Esophagus muscularis mucosa (tissue), 4 donors: Measurements from ENCODE around the gene STIL. TPM values are rescaled to one million over a fixed set of nuclear protein-coding genes. Genes with fewer than 3 reads are reported as not detected.

Source experiments
- DNase-seq: peaks from one replicate; pipeline ENCODE4 v3.0.0-alpha.2; 2017; ENCODE audit errors: extremely low spot score
- H3K27ac ChIP-seq, 4 donors: fragments of 200-600 bp; sonication (generic); replicated peaks in 1 of 4; 1 replicate in 3 of 4; 2 replicates in 1 of 4; pipeline ENCODE4 v1.5.1; 2016 to 2019; ENCODE audit warnings: mild to moderate bottlenecking in 1 of 4
- H3K27me3 ChIP-seq, 4 donors: fragments of 200-600 bp; sonication (generic); one replicate each; pipeline versions ENCODE4 v1.5.1 to v1.6.0; 2016 to 2019
- H3K36me3 ChIP-seq, 4 donors: fragments of 200-600 bp; sonication (generic); one replicate each; pipeline ENCODE4 v1.5.1; 2016 to 2019
- H3K4me1 ChIP-seq, 4 donors: fragments of 200-600 bp; sonication (generic); one replicate each; pipeline ENCODE4 v1.5.1; 2016 to 2019
- H3K4me3 ChIP-seq, 4 donors: fragments of 200-600 bp; sonication (generic); 1 replicate in 2 of 4; 2 replicates in 2 of 4; pipeline ENCODE4 v1.5.1; 2016 to 2019; ENCODE audit warnings: mild to moderate bottlenecking in 4 of 4, moderate library complexity in 1 of 4
- H3K9me3 ChIP-seq, 4 donors: fragments of 200-600 bp; sonication (generic); 1 replicate in 3 of 4; 2 replicates in 1 of 4; pipeline ENCODE4 v1.5.1; 2016 to 2019
- CTCF ChIP-seq, 3 experiments: fragments of 200-600 bp in 2 of 3; fragments of 450-650 bp in 1 of 3; sonication (generic) in 2 of 3; IDR thresholded peaks; one replicate each; pipeline ENCODE4 v1.5.1; 2017 to 2019; ENCODE audit warnings: antibody characterized with exemption in 3 of 3, mild to moderate bottlenecking in 2 of 3, moderate library complexity in 1 of 3
- EP300 ChIP-seq: sonication (generic); formaldehyde crosslinking; IDR thresholded peaks from one replicate; pipeline ENCODE4 v1.6.1; 2017; ENCODE audit warnings: antibody characterized with exemption
- POLR2A ChIP-seq: fragments of 450-650 bp; IDR thresholded peaks from one replicate; pipeline ENCODE4 v1.6.1; 2017; ENCODE audit warnings: antibody characterized with exemption, moderate library complexity, mild to moderate bottlenecking, low read depth
- POLR2AphosphoS5 ChIP-seq, 2 donors: sonication (generic); formaldehyde crosslinking; IDR thresholded peaks; one replicate each; pipeline ENCODE4 v1.6.1; 2017; ENCODE audit warnings: antibody characterized with exemption in 2 of 2
- WGBS: methylation state at CpG from one replicate; pipeline ENCODE4 v1.1.5; 2018; 5-methylcytosine and 5-hydroxymethylcytosine counted together
- intact Hi-C: fragments of 100-400 bp; cut with DNase I; formaldehyde crosslinking; loops from one replicate; pipeline ENCODE4 v1.15.1; 2023
- total RNA-seq, 4 donors: library from RNA; depleted of rRNA; stranded (reverse); fragments of >200 nt; gene quantifications; one replicate each; pipeline versions ENCODE4 v1.1.0 to v1.2.1, GENCODE V29; 2016

The STIL gene
- total RNA-seq, 4 donors from 2014 or later = 0.06 to 2.5 (median 0.78) TPM

- peak within 1 kb of the TSS; percentile 44 to 54 (median 48) for H3K4me3 ChIP-seq
- intact Hi-C loops = no loop called here
Measured at GRCh38 chr1:47232187-47232874, 81.6 kb downstream of the STIL start, which contains the start of gene TAL1. Gene TAL1 (minus strand): TSS chr1:47232225. CDS start chr1:47225888, 6,337 bp downstream.

GRCh38 chr1:47231301-47232186, 82.4 kb downstream of the STIL start:
- peaks cover 21 to 47% (median 43%) of the 10 kb centered on the region in 4 donors for H3K4me1 ChIP-seq
- no peak for DNase-seq
- peaks cover 0 to 95% (median 62%) of the 10 kb centered on the region in 4 donors for H3K27me3 ChIP-seq
- peak overlapping the region; percentile 65 to 77 (median 66) for H3K27ac ChIP-seq
- no peak for TF ChIP-seq POLR2A
- peak; percentile 36 to 84 for TF ChIP-seq POLR2AphosphoS5 (IDR thresholded peaks at IDR 0.05)
- no peaks in the 10 kb centered on the region for H3K9me3 ChIP-seq
- intact Hi-C loops = no loop called here
- H3K36me3 ChIP-seq = no peaks in the 10 kb centered on the region
- peak overlapping the region; percentile 44 to 54 (median 48) for H3K4me3 ChIP-seq
- WGBS = 3% methylated on average over 46 of the region's 62 CpGs

More at GRCh38 chr1:47232187-47232874, 81.6 kb downstream of the STIL start, which contains the start of gene TAL1:
- Histone ChIP-seq H3K9me3 (no peaks in the 10 kb centered on the region), H3K27me3 (peaks cover 0 to 88% (median 56%) of the 10 kb centered on the region in 4 donors), H3K27ac (peak within 1 kb of the TSS; percentile 65 to 77 (median 66)), H3K36me3 (no peaks in the 10 kb centered on the region), H3K4me1 (peaks cover 18 to 44% (median 41%) of the 10 kb centered on the region in 4 donors)
- DNase-seq = no peak
- WGBS = 9% methylated on average over 23 of the region's 51 CpGs
- TF ChIP-seq POLR2AphosphoS5 (IDR thresholded peaks at IDR 0.05) = no peak

- H3K27me3 ChIP-seq = peaks cover 0 to 100% (median 69%) of the 10 kb centered on the region in 4 donors
- no peaks in the 10 kb centered on the region for H3K36me3 ChIP-seq
- 6% methylated on average over 24 of the region's 44 CpGs for WGBS
- intact Hi-C loops = no loop called here
- no peaks in the 10 kb centered on the region for H3K9me3 ChIP-seq
- DNase-seq = no peak
- H3K4me1 ChIP-seq = peaks cover 26 to 54% (median 50%) of the 10 kb centered on the region in 4 donors
- H3K27ac ChIP-seq = peak overlapping the region; percentile 65 to 77 (median 66)
- TF ChIP-seq POLR2AphosphoS5 (IDR thresholded peaks at IDR 0.05) (no peak), EP300 (no peak), CTCF (IDR thresholded peaks at IDR 0.05) (no peak), POLR2A (no peak)
- H3K4me3 ChIP-seq = peak overlapping the region; percentile 44 to 54 (median 48)
Measured at GRCh38 chr1:47230692-47231300, 83.2 kb downstream of the STIL start.

- Histone ChIP-seq H3K27ac (peak overlapping the region; percentile 65 to 77 (median 66)), H3K4me3 (peak overlapping the region; percentile 44 to 54 (median 48)), H3K9me3 (no peaks in the 10 kb centered on the region), H3K27me3 (peaks cover 3 to 100% (median 75%) of the 10 kb centered on the region in 4 donors), H3K4me1 (peaks cover 27 to 55% (median 52%) of the 10 kb centered on the region in 4 donors), H3K36me3 (no peaks in the 10 kb centered on the region)
- 13% methylated on average over 23 of the region's 23 CpGs for WGBS
- no peak for DNase-seq
- intact Hi-C loops = no loop called here
- TF ChIP-seq POLR2AphosphoS5 (IDR thresholded peaks at IDR 0.05) (no peak), CTCF (IDR thresholded peaks at IDR 0.05) (no peak), EP300 (no peak), POLR2A (no peak)
Measured at GRCh38 chr1:47229886-47230691, 83.9 kb downstream of the STIL start.
